Pancreas (tissue), 10 donors: Measurements from ENCODE around the gene TUBGCP6. TPM values are rescaled to one million over a fixed set of nuclear protein-coding genes. Genes with fewer than 3 reads are reported as not detected.

Source experiments
- ATAC-seq, 4 donors: fragments of 200-7000 bp; cut with Tn5 transposase; one replicate each; pipeline versions ENCODE4 v1.8.0 to v1.9.1; 2020; ENCODE audit warnings: mild to moderate bottlenecking in 4 of 4, moderate library complexity in 4 of 4
- DNase-seq, 6 donors: peaks; one replicate each; pipeline ENCODE4 v3.0.0-alpha.2; 2020
- FAIRE-seq: peaks from 2 replicates; lab custom pipeline; 2012; peaks lifted over from hg19 to GRCh38; lab: Jason Lieb, UNC
- H3K27ac ChIP-seq, 4 donors: fragments of 200-600 bp; sonication (generic); 1 replicate in 3 of 4; 2 replicates in 1 of 4; pipeline versions ENCODE4 v1.5.0 to v1.8.0; 2020
- H3K27me3 ChIP-seq, 4 donors: fragments of 200-600 bp; one replicate each; pipeline ENCODE4 v1.8.0; 2021
- H3K36me3 ChIP-seq, 3 donors: fragments of 200-600 bp; sonication (generic) in 1 of 3; one replicate each; pipeline versions ENCODE4 v1.5.0 to v1.8.0; 2020 to 2021
- H3K4me1 ChIP-seq, 3 donors: fragments of 200-600 bp; one replicate each; pipeline ENCODE4 v1.8.0; 2021
- H3K4me3 ChIP-seq, 4 donors: fragments of 200-600 bp; sonication (generic) in 2 of 4; one replicate each; pipeline versions ENCODE4 v1.5.0 to v1.8.0; 2020 to 2021
- H3K9me3 ChIP-seq, 4 donors: fragments of 200-600 bp; one replicate each; pipeline ENCODE4 v1.8.0; 2021
- WGBS, 2 donors: extraction: QIAGEN DNeasy Blood & Tissue Kit; methylation state at CpG; one replicate each; pipeline ENCODE4 v1.1.7; 2013; 5-methylcytosine and 5-hydroxymethylcytosine counted together
- intact Hi-C, 3 donors: fragments of 100-400 bp; cut with DNase I; formaldehyde crosslinking; loops; one replicate each; pipeline versions ENCODE4 v1.11.1 to v1.14.2; 2022
- polyA plus RNA-seq, 2 donors: library from polyadenylated mRNA; stranded (reverse); fragments of 200-250 nt; gene quantifications; one replicate each; pipeline ENCODE4 v1.2.3, GENCODE V29; 2013
- total RNA-seq, 6 donors: library from RNA; stranded (reverse); fragmentation: NEBNext Ultra II Directional in 4 of 6; extraction: Animal tissue kit (Norgen Biotek cat#: 25700) in 4 of 6; gene quantifications; one replicate each; pipeline versions ENCODE4 v1.2.1 to v1.2.4, GENCODE V29; 2021 to 2023
- TF ChIP-seq, protein P1 (sequence below), 4 donors: fragments of 200-600 bp; sonication (generic) in 3 of 4; IDR thresholded peaks; one replicate each; pipeline versions ENCODE4 v1.5.0 to v1.8.0; 2021; ENCODE audit warnings: antibody characterized with exemption in 4 of 4
- donor health status: healthy with polysubstance abuse.
- donor health status: DM: no; HTN: no; CAD: no; lungs with moderate emphysema.
- donor health status: DM: no; HTN: no; CAD: no.
- donor health status: control.
- donor health status: control.
- donor health status: Bipolar disorder and iron deficiency.
- donor health status: DM: yes; HTN: yes; CAD: no.
- donor health status: DM: no; HTN: no; CAD: no.
- donor health status: DM: no; HTN: no; CAD: no.
- donor health status: DM: yes; HTN: yes; CAD: no.

Gene TUBGCP6, protein sequence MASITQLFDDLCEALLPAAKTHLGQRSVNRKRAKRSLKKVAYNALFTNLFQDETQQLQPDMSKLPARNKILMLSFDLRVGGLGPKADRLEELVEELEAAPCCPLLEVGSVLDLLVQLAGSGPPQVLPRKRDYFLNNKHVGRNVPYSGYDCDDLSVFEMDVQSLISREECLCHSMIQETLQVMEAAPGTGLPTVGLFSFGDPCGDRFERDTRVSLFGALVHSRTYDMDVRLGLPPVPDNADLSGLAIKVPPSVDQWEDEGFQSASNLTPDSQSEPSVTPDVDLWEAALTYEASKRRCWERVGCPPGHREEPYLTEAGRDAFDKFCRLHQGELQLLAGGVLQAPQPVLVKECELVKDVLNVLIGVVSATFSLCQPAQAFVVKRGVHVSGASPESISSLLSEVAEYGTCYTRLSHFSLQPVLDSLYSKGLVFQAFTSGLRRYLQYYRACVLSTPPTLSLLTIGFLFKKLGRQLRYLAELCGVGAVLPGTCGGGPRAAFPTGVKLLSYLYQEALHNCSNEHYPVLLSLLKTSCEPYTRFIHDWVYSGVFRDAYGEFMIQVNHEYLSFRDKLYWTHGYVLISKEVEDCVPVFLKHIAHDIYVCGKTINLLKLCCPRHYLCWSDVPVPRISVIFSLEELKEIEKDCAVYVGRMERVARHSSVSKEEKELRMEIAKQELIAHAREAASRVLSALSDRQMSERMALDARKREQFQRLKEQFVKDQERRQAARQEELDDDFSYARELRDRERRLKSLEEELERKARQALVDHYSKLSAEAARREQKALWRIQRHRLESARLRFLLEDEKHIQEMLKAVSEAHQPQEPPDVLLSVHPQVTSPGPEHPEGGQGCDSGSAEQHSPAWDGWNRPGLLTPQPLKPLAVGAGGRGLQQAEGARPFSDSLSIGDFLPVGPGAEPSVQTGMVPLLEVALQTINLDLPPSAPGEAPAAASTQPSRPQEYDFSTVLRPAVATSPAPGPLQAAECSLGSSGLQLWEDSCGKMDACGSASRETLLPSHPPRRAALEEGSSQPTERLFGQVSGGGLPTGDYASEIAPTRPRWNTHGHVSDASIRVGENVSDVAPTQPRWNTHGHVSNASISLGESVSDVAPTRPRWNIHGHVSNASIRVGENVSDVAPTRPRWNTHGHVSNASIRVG (N-terminal part only)
- total RNA-seq = 10 to 100 TPM; 19.2 to 36.7 (median 26.8) TPM
- 100 to 1,000 TPM; 109 to 139 TPM for polyA plus RNA-seq

DNA sequence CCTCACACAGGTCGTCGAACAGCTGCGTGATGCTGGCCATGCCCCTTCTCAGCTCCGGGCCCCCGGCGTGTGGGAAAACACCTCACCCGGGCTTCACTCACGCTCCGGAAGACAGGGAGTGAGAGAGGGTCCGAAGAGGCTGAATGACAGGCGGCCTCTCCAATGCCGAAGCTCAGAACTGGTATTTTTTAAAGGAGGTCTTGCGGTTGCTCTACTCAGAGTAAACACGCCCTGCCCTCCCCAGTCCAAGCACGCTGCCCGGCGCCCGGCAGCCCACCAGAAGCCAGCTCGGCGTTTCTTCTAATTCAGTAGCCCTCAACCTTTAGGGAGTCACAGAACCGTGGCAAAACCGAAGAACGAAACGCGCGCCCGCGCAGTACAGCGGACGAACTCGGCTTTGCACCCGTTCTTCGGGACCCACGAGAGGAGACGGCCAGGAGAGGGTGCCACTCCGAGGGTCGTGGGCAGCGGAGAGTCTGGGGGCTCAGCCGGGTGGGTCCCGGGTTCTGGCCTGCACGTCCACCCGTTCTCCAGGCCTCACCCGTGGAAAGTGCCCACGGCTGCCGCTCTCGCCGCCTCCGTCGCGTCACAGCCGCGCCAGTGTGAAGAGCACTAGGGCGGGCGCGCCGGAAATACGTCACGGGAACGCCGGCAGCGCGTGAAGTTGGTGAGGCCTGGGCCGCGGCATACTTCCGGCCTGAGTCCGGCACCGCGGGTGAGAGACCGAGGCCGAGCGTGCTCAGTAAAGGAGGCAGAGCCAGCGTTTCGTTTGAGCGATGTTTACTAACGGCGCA is at the start of gene TUBGCP6:
Gene TUBGCP6, minus strand, starts transcription at position 604 of the 794 bp plus-strand sequence. Its CDS starts 564 bp downstream, at position 40.
- TF ChIP-seq, protein P1, sequence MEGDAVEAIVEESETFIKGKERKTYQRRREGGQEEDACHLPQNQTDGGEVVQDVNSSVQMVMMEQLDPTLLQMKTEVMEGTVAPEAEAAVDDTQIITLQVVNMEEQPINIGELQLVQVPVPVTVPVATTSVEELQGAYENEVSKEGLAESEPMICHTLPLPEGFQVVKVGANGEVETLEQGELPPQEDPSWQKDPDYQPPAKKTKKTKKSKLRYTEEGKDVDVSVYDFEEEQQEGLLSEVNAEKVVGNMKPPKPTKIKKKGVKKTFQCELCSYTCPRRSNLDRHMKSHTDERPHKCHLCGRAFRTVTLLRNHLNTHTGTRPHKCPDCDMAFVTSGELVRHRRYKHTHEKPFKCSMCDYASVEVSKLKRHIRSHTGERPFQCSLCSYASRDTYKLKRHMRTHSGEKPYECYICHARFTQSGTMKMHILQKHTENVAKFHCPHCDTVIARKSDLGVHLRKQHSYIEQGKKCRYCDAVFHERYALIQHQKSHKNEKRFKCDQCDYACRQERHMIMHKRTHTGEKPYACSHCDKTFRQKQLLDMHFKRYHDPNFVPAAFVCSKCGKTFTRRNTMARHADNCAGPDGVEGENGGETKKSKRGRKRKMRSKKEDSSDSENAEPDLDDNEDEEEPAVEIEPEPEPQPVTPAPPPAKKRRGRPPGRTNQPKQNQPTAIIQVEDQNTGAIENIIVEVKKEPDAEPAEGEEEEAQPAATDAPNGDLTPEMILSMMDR (IDR thresholded peaks at IDR 0.05) = peak in 1 of 4 donors; percentile 29
- Histone ChIP-seq H3K27ac (peak within 1 kb of the TSS; percentile 78 to 91 (median 84)), H3K9me3 (no peaks in the 10 kb centered on the region), H3K27me3 (no peaks in the 10 kb centered on the region), H3K36me3 (peaks cover 0 to 1% (median 0%) of the 10 kb centered on the region in 3 donors), H3K4me1 (peaks cover 10 to 30% (median 15%) of the 10 kb centered on the region in 3 donors), H3K4me3 (peak within 1 kb of the TSS; percentile 70 to 96 (median 86))
- WGBS, 2 donors = 0% methylated on average over 68 to 76 of the region's 76 CpGs
- FAIRE-seq (no peak), DNase-seq (peak; percentile 89 to 98 (median 93)), ATAC-seq (peak; percentile 89 to 94 (median 91))
- intact Hi-C loops = loop anchor here in 2 of 3 donors (5.0 to 10.0 kb wide), 2 partner anchors 260 to 263 kb away; partner anchors contain the start of genes LMF2 (in 2 of the 2) and NCAPH2 (in 2 of the 2)

DNA sequence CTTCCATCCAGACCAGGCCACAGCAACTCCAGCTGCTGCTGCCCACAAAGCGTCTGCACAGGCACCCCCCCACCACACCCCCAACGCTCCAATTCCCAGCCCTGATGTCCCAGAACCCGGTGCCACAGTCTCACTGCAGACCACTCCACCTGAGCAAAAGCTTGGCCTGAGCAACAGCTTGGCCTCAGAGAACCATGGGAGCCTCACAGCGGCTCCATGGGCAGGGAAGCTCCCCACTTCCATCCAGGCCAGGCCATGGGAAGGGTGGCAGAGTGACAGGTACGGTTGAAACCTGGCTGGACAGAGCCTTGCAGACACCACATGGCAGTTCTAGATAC is 49.5 kb upstream of the TUBGCP6 start:
- H3K36me3 ChIP-seq = peaks cover 0 to 7% (median 5%) of the 10 kb centered on the region in 3 donors
- no peaks in the 10 kb centered on the region for H3K27me3 ChIP-seq
- FAIRE-seq (no peak), DNase-seq (no peak), ATAC-seq (no peak)
- TF ChIP-seq, protein P1 (IDR thresholded peaks at IDR 0.05) = no peak
- WGBS, 2 donors = 55 to 60% methylated on average over 3 to 5 of the region's 5 CpGs
- H3K27ac ChIP-seq = peak overlapping the region; percentile 70 to 89 (median 80)
- no peaks in the 10 kb centered on the region for H3K9me3 ChIP-seq
- H3K4me3 ChIP-seq = no peak overlapping the region
- intact Hi-C loops = no loop called here
- peaks cover 14 to 49% (median 18%) of the 10 kb centered on the region in 3 donors for H3K4me1 ChIP-seq

DNA sequence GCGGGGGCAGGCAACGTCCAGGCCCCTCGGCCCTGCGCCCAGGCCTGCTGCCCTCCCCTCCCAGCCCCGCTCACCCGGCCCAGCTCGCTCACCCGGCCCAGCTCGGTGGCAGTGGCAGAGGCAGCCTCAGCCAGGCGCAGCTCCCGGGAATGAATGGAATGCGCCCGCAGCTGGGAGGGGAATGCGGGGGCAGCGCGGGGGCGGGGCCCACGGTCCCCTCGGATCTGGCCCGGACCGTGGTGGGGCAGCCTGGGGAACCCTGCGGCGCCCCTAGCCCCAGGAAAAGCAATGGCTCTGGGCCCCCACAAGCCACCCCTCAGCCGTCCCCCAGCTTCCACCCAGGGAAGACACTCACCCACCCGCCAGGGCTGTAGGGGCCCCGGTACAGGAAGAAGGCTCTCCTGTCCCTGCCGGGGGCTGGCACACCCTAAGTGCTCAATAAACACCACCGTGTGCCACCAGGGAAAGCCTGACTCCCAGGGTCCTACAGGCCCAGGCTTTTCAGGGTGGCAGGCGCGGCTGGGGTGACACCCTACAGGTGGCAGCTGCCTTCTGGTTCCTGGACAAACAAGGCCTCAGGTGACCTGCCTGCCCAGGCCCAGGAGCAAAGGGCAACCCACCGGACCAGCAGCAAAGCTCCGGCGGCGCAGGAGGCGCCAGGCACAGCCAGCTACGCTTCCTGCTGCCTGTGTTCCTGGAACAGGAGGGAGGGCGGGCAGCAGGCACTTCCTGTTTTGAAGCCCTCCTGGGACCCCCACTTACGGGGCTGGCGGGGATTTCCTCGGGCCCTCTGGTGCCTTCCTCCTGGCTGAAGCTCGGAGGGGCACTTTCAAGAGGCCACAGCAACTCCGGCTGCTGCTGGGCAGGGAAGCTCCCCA is 48.9 kb upstream of the TUBGCP6 start:
- 20 to 40% methylated on average over 28 to 42 of the region's 42 CpGs for WGBS, 2 donors
- DNase-seq = peak in 5 of 6 donors; percentile 68 to 80 (median 71)
- TF ChIP-seq, protein P1 (IDR thresholded peaks at IDR 0.05) = no peak
- intact Hi-C loops = no loop called here
- Histone ChIP-seq H3K27me3 (no peaks in the 10 kb centered on the region), H3K9me3 (no peaks in the 10 kb centered on the region), H3K4me1 (peaks cover 14 to 46% (median 18%) of the 10 kb centered on the region in 3 donors), H3K27ac (peak overlapping the region; percentile 70 to 89 (median 80)), H3K4me3 (peak overlapping the region in 2 of 4 donors; percentile 11 to 18), H3K36me3 (peaks cover 0 to 13% (median 11%) of the 10 kb centered on the region in 3 donors)
- ATAC-seq = peak; percentile 65 to 79 (median 72)
- FAIRE-seq = no peak
